ENCODE data around the gene IFNL1.
"Not testable (repeated sequence)": the region's sequence is repeated elsewhere in the genome, so short reads cannot be mapped to it uniquely, and the experiment has no call there.

IFNL1 gene

GRCh38 chr19:39332293-39332692 lies 36.1 kb downstream of the IFNL1 start:
- no peak for DNase-seq (ENCODE audit: low read depth, low spot score)

DNA sequence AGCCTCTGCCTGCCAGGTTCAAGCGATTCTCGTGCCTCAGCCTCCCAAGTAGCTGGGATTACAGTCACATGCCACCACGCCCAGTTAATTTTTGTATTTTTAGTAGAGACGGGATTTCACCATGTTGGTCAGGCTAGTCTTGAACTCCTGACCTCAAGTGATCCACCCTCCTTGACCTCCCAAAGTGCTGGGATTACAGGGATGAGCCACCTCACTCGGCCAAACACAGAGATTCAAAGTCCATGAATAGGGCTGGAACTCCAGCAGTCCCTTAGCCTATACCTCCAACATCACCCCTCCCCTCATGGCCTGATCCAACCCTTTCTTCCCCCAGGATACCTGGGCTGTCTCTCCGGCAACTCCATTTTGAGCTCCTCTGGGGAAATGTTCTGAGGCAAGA lies 36.5 kb downstream of the IFNL1 start:
- not testable (repeated sequence) for DNase-seq (ENCODE audit: low read depth, low spot score)

DNA sequence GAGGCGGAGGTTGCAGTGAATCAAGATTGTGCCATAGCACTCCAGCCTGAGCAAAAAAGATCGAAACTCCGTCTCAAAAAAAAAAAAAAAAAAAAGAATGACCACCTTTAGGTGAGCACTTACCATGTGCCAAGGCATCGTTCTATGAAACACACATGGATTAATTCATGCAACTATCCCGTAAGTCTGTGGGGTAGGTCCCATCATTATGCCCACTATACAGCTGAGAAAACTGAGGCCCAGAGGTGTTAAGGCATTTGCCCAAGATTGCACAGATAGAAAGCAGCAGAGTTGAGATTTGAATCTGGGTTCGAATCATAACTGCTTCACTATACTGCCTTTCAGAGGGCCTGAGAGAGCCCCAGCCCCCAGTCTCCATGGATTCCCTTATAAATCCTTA lies 37.3 kb downstream of the IFNL1 start:
- no peak for DNase-seq (ENCODE audit: low read depth, low spot score)

- DNase-seq (ENCODE audit: low read depth, low spot score): no peak
Measured at GRCh38 chr19:39334444-39334976, 38.3 kb downstream of the IFNL1 start.

DNA sequence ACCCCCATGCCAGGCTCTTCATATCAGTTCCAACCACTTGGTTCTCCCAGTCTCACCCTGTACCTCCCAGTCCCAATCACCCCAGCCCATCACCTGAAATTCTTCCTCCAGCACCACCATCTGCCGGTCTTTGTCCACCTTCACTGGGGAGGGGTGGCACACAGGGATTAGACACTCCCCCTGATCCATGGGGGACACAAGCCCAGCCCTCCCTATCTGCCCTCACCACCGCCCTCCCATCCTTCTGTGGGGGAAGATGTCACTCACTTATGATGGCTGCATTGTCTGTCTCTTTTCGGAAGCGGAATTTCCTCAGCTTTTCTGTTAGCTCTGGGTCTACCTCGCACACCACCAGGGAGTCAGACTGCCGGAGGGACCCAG lies 39.0 kb downstream of the IFNL1 start:
- DNase-seq (ENCODE audit: low read depth, low spot score): no peak

DNA sequence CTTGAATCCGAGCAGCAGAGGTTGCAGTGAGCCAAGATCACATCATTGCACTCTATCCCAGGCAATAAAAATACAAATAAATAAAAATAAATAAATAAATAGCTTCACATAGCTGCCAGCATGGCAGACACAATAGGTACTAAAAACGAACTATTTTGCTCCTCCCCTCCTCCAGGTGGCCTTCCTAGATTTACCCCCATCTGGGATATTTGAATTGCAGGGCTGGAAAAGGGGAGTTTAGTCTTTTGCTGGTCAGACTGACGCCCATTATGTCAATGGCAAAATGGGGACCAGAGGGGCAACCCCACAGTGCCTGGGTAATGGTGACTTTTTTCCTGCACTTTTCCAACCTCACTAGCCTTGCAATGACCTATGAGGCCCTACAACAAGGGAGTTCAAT lies 40.3 kb downstream of the IFNL1 start:
- no peak for DNase-seq (ENCODE audit: low read depth, low spot score)

GRCh38 chr19:39339674-39340073 lies 43.5 kb downstream of the IFNL1 start:
- DNase-seq (ENCODE audit: low read depth, low spot score): no peak

DNA sequence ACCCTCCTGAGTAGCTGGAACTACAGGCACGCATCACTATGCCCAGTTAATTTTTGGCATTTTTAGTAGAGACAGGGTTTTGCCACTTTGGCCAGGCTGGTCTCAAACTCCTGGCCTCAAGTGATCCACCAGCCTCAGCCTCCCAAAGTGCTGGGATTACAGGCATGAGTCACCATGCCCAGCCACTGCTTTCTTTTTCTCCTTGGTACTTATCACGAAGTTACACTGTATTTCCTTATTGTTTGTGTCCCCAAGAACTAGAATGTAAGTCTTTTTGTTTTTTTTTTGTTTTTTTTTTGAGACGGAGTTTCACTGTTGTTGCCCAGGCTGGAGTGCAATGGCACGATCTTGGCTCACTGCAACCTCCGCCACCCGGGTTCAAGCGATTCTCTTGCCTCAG lies 43.9 kb downstream of the IFNL1 start:
- not testable (repeated sequence) for DNase-seq (ENCODE audit: low read depth, low spot score)

DNA sequence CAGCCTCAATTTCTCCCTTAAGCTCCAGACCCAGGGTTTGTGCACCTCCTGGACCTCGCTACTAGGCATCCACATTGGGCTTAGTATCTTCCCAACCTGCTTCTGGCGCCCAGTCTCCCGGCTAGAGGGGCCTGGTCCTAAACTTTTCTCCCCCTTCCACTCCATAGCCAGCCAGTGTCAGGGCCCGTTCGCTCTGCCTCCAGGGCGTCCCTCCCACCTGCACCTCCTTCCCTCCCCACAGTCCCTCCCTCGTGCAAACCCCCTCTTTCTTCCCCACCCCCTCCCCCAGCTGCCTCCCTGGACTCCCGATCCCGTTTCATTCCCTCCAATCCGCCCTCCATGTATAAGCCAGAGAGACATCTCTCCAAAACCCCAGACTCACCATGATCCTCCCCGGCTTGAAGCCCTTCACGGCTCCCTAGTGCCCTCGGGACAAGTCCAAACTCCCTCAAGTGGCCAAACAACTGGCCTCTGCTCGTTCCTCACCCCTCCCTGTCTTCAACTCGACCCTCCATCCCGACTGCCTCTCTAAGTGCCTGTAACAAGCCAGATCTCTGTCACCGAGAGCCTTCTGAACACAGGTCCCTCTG lies 45.0 kb downstream of the IFNL1 start:
- DNase-seq (ENCODE audit: low read depth, low spot score): no peak

DNA sequence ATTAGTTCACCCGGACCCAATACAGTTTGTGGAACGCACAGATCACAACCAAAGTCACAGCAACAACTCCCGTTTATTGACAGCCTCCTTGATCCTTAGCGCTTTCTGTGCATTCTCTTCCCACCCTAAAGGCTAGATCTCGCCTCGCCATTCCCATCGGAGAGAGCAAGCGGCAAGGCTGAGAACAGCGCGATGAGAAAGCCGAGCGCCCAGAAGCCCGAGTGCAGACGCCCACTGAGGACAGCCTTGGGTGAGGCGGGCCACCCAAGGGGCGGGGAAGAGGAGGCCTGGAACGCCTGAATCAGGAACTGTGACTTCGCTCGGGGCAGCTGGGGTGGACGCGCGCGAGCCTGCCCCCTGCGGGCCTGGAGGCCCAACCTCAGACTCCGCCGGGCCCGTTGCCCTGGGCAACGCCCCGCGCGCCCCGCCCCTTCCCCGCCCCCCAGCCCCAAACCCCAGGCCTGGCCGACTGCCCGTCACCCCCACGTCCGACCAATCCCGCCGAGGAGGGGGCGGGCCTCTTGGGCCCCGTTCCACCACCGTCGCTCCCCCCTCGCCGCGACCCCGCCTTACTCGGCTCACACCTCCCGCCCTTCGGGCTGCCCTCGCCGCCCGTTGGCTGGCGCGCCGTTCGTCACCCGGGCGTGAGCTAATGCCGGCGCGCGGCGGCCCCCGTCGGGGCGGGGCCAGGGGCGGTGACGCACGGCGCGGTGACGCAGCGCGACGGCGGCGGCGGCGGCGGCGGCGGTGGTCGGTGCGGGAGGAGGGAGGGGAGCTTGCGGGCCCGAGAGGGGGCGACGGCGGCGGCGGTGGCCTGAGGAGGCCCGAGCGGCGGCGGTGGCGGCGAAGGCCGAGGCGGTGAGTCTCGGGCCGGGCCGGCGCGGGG lies 45.8 kb downstream of the IFNL1 start, which contains the start of gene SAMD4B:
TSS of gene SAMD4B (plus strand) at position 703 of the 886 bp plus-strand sequence. CDS start 14,473 bp downstream, outside the sequence.
- DNase-seq (ENCODE audit: low read depth, low spot score): peak; percentile 99

GRCh38 chr19:39342647-39343305 lies 46.6 kb downstream of the IFNL1 start:
- DNase-seq (ENCODE audit: low read depth, low spot score): no peak

GRCh38 chr19:39345956-39346355 lies 49.7 kb downstream of the IFNL1 start:
- no peak for DNase-seq (ENCODE audit: low read depth, low spot score)

GRCh38 chr19:39347332-39348164 lies 51.3 kb downstream of the IFNL1 start:
- DNase-seq (ENCODE audit: low read depth, low spot score): no peak
